Immature natural killer cell (primary cell): ENCODE data around the gene UNC5C. TPM values are rescaled to one million over a fixed set of nuclear protein-coding genes. Genes with fewer than 3 reads are reported as not detected.
"Not testable (repeated sequence)": the region's sequence is repeated elsewhere in the genome, so short reads cannot be mapped to it uniquely, and the experiment has no call there.

Source experiments
- DNase-seq, 3 donors: peaks; one replicate each; pipeline ENCODE4 v3.0.0; 2022; ENCODE audit warnings: mixed read lengths in 1 of 3
- H3K27ac Mint-ChIP-seq, 6 donors: one replicate each; pipeline ENCODE4 v1.8.0; 2020; ENCODE audit warnings: mixed read lengths in 6 of 6, mild to moderate bottlenecking in 5 of 6, inconsistent platforms in 4 of 6, moderate library complexity in 3 of 6
- H3K27me3 Mint-ChIP-seq, 3 donors: one replicate each; pipeline ENCODE4 v1.8.0; 2020 to 2021; ENCODE audit warnings: low read depth in 3 of 3, mild to moderate bottlenecking in 3 of 3, mixed read lengths in 3 of 3, moderate library complexity in 3 of 3, inconsistent platforms in 1 of 3
- H3K36me3 Mint-ChIP-seq, 3 donors: one replicate each; pipeline ENCODE4 v1.8.0; 2020; ENCODE audit warnings: mixed read lengths in 3 of 3, inconsistent platforms in 2 of 3, mild to moderate bottlenecking in 2 of 3
- H3K4me1 Mint-ChIP-seq, 2 donors: one replicate each; pipeline ENCODE4 v1.8.0; 2020; ENCODE audit warnings: inconsistent platforms in 2 of 2, mild to moderate bottlenecking in 2 of 2, mixed read lengths in 2 of 2, moderate library complexity in 1 of 2
- H3K4me3 Mint-ChIP-seq, 5 donors: one replicate each; pipeline ENCODE4 v1.8.0; 2020; ENCODE audit warnings: mild to moderate bottlenecking in 5 of 5, mixed read lengths in 5 of 5, inconsistent platforms in 3 of 5, moderate library complexity in 3 of 5
- H3K9me3 Mint-ChIP-seq, 6 donors: one replicate each; pipeline ENCODE4 v1.8.0; 2020; ENCODE audit warnings: mild to moderate bottlenecking in 6 of 6, mixed read lengths in 6 of 6, inconsistent platforms in 4 of 6, moderate library complexity in 3 of 6
- polyA plus RNA-seq, 3 donors: library from polyadenylated mRNA; unstranded; fragments of 300-500 nt; fragmentation: Illumina TruSeq; gene quantifications; one replicate each; pipeline ENCODE4 v1.2.3, GENCODE V29; 2021

Gene UNC5C
- polyA plus RNA-seq, 3 donors from 2014 or later = not detected

- Mint-ChIP-seq H3K36me3 (no peaks in the 10 kb centered on the region), H3K27ac (no peak overlapping the region), H3K27me3 (peaks cover 0 to 5% (median 2%) of the 10 kb centered on the region in 3 donors), H3K4me1 (peaks cover 0 to 13% of the 10 kb centered on the region in 2 donors), H3K4me3 (no peak overlapping the region), H3K9me3 (peaks cover 0 to 3% (median 0%) of the 10 kb centered on the region in 6 donors)
- DNase-seq = no peak
Observed at GRCh38 chr4:95193391-95194224, 355.2 kb downstream of the UNC5C start.

DNA sequence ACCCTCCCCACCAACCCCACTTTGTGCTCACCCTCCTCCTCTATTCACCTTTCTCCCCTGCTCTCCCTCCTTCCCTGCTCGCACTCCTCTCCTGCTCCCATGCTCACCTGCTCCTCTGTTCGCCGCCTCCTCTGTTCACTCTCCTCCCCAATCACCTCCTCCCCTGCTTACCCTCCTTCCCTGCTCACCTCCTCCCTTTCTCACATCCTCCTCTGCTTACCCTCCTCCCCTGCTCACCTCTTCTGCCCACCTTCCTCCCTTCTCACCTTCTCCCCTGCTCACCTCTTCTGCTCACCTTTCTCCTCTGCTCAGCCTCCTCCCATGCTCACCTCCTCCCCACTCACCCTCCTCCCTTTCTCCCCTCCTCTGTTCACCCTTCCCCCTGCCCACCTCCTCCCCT is 357.2 kb downstream of the UNC5C start:
- H3K9me3 Mint-ChIP-seq = peaks cover 0 to 3% (median 0%) of the 10 kb centered on the region in 6 donors
- H3K27me3 Mint-ChIP-seq = peaks cover 0 to 2% (median 2%) of the 10 kb centered on the region in 3 donors
- H3K4me3 Mint-ChIP-seq = no peak overlapping the region
- DNase-seq = no peak
- no peaks in the 10 kb centered on the region for H3K36me3 Mint-ChIP-seq
- H3K4me1 Mint-ChIP-seq = peaks cover 0 to 15% of the 10 kb centered on the region in 2 donors
- H3K27ac Mint-ChIP-seq = no peak overlapping the region

DNA sequence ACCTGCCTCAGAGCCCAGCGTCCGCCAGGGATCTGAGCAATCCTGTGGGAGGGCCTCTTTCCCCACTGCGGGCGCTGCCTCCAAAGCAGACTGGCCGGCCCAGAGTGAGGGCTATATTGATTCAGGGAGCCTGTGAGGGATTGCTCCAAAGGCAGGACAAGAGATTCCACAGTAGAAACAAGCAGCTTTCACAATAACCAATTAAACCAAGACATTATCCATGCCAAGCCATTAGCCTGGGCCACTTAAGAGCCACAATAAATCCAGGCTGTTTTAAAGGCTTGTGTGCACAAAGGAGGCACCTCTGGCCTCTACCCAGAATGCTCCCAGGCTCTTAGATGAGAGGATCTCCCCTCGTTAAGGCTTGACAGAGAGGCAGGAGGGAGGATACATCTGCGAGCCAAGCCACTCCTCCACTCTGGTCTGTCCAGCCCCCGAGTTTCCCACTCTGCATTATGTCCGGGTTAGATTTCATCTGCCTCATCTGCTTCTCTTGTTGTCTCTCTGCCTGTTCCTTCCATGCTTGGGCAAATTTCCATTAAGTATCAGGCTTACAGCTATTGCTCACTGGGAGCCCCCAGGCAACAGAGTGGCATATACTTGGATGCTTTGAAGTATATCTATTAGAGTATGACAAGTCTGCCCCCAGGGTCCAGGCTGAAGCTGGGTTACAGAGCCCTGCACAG is 357.9 kb downstream of the UNC5C start:
- Mint-ChIP-seq H3K4me1 (peaks cover 0 to 15% of the 10 kb centered on the region in 2 donors), H3K27ac (no peak overlapping the region), H3K27me3 (peaks cover 0 to 2% (median 2%) of the 10 kb centered on the region in 3 donors), H3K4me3 (no peak overlapping the region), H3K36me3 (no peaks in the 10 kb centered on the region), H3K9me3 (peaks cover 0 to 3% (median 0%) of the 10 kb centered on the region in 6 donors)
- DNase-seq = no peak

DNA sequence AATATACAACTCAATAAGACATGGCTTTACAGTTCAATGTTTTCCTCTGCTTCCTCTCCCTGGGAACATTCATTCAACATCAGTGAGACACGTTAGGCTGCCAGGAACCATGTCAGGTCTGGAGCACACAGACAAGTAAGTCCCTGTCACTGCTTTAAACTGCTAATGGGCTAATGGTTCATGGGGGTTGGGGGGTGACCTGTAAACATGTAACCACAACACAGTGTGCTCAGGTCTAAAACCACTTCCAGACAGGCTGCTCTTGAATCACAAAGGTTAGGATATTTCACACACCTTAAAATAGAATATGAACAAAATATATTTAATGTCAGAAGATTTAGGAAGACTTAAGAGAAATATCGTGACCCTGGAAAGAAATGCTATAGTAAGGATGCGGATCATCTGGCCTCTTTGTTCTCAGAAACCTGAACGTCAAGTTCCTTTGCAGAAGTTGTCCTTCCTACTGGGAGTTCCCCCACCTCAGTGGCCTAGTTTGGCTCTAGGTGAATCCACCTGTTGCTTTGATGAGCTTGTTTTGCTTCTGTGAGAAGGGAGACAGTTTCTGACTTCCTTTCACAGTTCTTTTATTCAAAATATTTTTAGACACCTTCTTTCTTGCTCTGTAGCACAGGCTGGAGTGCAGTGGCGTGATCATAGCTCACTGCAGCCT is 359.9 kb downstream of the UNC5C start:
- Mint-ChIP-seq H3K36me3 (no peaks in the 10 kb centered on the region), H3K4me3 (no peak overlapping the region), H3K4me1 (peaks cover 0 to 15% of the 10 kb centered on the region in 2 donors), H3K27me3 (peaks cover 2% of the 10 kb centered on the region in 3 donors), H3K9me3 (peaks cover 0 to 3% (median 0%) of the 10 kb centered on the region in 6 donors), H3K27ac (no peak overlapping the region)
- DNase-seq = no peak

DNA sequence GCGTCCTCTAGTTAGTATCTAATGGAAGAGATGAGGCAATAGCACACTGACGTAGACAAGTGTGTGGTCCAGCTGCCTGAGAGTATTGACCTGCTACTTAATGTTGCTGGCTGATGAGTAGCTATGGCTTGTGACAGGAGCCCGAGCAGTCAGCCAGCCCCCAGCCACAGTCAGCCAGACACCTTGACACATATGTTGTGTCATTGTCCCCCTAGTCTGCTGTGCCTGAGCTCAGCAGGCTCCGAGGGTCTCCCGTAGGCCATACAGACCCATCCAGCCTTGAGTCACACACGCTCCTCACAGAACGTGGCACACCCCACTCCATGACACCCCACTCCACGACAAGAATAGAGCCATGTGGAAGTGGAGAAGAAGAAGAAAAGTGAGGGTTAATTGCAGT is 362.1 kb downstream of the UNC5C start:
- Mint-ChIP-seq H3K36me3 (no peaks in the 10 kb centered on the region), H3K4me3 (no peak overlapping the region), H3K27me3 (peaks cover 0 to 2% (median 2%) of the 10 kb centered on the region in 3 donors), H3K9me3 (no peaks in the 10 kb centered on the region), H3K4me1 (peaks cover 0 to 9% of the 10 kb centered on the region in 2 donors), H3K27ac (no peak overlapping the region)
- DNase-seq = no peak

DNA sequence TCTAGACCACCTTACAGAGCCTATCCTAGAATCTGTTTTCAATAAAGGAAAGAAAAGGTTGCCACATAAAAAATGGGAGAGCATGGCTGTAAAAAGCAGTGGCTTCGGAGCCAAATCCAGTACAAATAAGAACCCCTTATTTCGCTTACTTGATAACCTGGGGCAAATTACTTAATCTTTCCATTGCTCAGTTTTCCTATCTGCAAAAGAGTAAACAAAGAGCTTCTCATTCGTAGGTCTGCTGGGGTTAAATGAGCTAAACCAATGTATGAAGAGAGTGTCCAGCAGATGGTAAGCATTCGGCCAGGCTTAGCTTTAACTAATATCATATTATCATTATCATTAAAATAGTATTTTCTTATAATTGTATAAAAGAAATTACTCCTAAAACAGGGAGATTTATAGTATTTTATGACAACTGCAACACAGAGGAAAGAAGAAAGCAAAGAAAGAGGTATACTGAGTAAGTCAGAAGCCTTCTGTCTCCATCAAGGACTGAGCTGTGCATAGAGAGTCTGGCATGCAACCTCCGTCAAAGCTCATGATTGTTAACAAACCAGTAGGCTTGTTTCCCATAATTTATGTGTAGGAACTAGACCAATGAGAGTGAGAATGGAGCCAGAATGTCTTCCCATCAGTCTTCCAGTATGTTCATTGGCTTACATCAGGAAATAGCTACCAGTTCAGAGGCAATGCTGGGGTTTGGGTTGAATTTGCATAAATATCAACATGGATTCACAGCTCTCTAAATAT is 364.9 kb downstream of the UNC5C start:
- peaks cover 0 to 2% (median 0%) of the 10 kb centered on the region in 3 donors for H3K27me3 Mint-ChIP-seq
- peaks cover 0 to 2% (median 0%) of the 10 kb centered on the region in 6 donors for H3K9me3 Mint-ChIP-seq
- no peak overlapping the region for H3K4me3 Mint-ChIP-seq
- no peak for DNase-seq
- H3K36me3 Mint-ChIP-seq = no peaks in the 10 kb centered on the region
- H3K27ac Mint-ChIP-seq = no peak overlapping the region
- H3K4me1 Mint-ChIP-seq = peaks cover 0 to 3% of the 10 kb centered on the region in 2 donors

- no peak for DNase-seq
- Mint-ChIP-seq H3K4me3 (no peak overlapping the region), H3K4me1 (no peaks in the 10 kb centered on the region), H3K27ac (peak overlapping the region in 1 of 6 donors; percentile 14), H3K9me3 (peaks cover 0 to 3% (median 0%) of the 10 kb centered on the region in 6 donors), H3K27me3 (peaks cover 0 to 2% (median 0%) of the 10 kb centered on the region in 3 donors), H3K36me3 (no peaks in the 10 kb centered on the region)
Observed at GRCh38 chr4:95181996-95182306, 366.8 kb downstream of the UNC5C start.

- no peak overlapping the region for H3K4me3 Mint-ChIP-seq
- DNase-seq = no peak
- H3K36me3 Mint-ChIP-seq = no peaks in the 10 kb centered on the region
- no peaks in the 10 kb centered on the region for H3K4me1 Mint-ChIP-seq
- peaks cover 0 to 3% (median 0%) of the 10 kb centered on the region in 6 donors for H3K9me3 Mint-ChIP-seq
- peaks cover 0 to 2% (median 0%) of the 10 kb centered on the region in 3 donors for H3K27me3 Mint-ChIP-seq
- H3K27ac Mint-ChIP-seq = no peak overlapping the region
Observed at GRCh38 chr4:95181243-95181995, 367.4 kb downstream of the UNC5C start.

DNA sequence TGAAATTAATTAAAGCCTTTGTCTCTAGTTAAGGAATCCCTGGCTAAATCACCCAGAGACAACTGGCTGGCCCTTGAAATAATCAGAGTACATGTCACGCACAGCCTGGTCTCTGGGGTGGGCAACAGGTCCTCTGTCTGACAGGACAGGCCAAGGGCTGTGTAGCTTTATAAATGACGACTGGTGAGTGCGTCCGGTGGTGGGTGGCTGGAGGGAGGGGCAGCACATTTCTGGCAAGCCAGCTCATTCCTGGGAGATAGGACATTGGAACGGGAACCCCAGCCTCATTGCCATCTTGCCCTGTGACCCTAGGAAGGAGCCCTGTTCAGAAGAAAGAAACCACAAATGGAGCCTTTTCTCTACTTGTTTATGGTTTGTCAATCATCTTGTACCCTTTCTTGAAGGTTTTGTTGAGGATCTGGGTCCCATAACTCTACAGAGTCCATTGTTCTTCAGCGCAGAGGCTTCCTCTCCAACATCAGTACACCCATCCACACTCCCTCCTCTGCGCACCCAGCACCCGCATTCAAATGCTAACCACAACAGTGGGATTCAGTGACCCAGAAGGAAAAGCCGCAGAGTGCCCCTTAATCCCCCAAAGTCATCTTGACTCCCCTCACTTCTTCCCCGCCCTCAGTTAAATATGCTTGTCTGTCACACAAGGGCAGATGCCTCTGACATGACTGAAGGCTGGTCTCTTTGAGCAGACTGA is 368.1 kb downstream of the UNC5C start:
- H3K4me3 Mint-ChIP-seq = no peak overlapping the region
- peaks cover 0 to 3% (median 0%) of the 10 kb centered on the region in 6 donors for H3K9me3 Mint-ChIP-seq
- no peak for DNase-seq
- H3K27me3 Mint-ChIP-seq = peaks cover 0 to 2% (median 0%) of the 10 kb centered on the region in 3 donors
- no peak overlapping the region for H3K27ac Mint-ChIP-seq
- H3K4me1 Mint-ChIP-seq = no peaks in the 10 kb centered on the region
- no peaks in the 10 kb centered on the region for H3K36me3 Mint-ChIP-seq

- H3K27me3 Mint-ChIP-seq = peaks cover 0 to 3% (median 1%) of the 10 kb centered on the region in 3 donors
- H3K27ac Mint-ChIP-seq = no peak overlapping the region
- H3K9me3 Mint-ChIP-seq = peaks cover 0 to 3% (median 0%) of the 10 kb centered on the region in 6 donors
- H3K4me1 Mint-ChIP-seq = no peaks in the 10 kb centered on the region
- no peaks in the 10 kb centered on the region for H3K36me3 Mint-ChIP-seq
- DNase-seq = no peak
- H3K4me3 Mint-ChIP-seq = no peak overlapping the region
Observed at GRCh38 chr4:95178938-95179337, 369.8 kb downstream of the UNC5C start.

DNA sequence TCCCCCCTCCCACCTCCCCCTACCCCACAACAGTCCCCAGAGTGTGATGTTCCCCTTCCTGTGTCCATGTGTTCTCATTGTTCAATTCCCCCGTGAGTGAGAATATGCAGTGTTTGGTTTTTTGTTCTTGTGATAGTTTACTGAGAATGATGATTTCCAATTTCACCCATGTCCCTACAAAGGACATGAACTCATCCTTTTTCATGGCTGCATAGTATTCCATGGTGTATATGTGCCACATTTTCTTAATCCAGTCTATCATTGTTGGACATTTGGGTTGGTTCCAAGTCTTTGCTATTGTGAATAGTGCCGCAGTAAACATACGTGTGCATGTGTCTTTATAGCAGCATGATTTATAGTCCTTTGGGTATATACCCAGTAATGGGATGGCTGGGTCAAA is 377.4 kb downstream of the UNC5C start:
- H3K4me1 Mint-ChIP-seq, DNase-seq, H3K27me3 Mint-ChIP-seq, H3K27ac Mint-ChIP-seq, H3K4me3 Mint-ChIP-seq, H3K36me3 Mint-ChIP-seq, H3K9me3 Mint-ChIP-seq: not testable (repeated sequence)

- peaks cover 0 to 4% (median 0%) of the 10 kb centered on the region in 6 donors for H3K9me3 Mint-ChIP-seq
- H3K27ac Mint-ChIP-seq = no peak overlapping the region
- H3K4me3 Mint-ChIP-seq = no peak overlapping the region
- peaks cover 2 to 9% of the 10 kb centered on the region in 2 donors for H3K4me1 Mint-ChIP-seq
- H3K36me3 Mint-ChIP-seq = no peaks in the 10 kb centered on the region
- peaks cover 0 to 2% (median 0%) of the 10 kb centered on the region in 3 donors for H3K27me3 Mint-ChIP-seq
- no peak for DNase-seq
Observed at GRCh38 chr4:95170176-95170575, 378.6 kb downstream of the UNC5C start.
